ENCODE measurements around the gene LEPR.

Gene LEPR

GRCh38 chr1:65432918-65433317, 12.4 kb downstream of the LEPR start:
- Histone ChIP-seq H3K4me1 (ENCODE audit: control insufficient read depth, insufficient read depth, low read length, poor library complexity, severe bottlenecking) (no peaks in the 10 kb centered on the region), H3K9me3 (ENCODE audit: control insufficient read depth, low read length) (no peaks in the 10 kb centered on the region), H3K27me3 (replicated peaks; ENCODE audit: control insufficient read depth, insufficient read depth, low read length, poor library complexity, severe bottlenecking) (no peaks in the 10 kb centered on the region), H3K4me3 (ENCODE audit: insufficient read depth, low read depth, low read length, poor library complexity, severe bottlenecking) (no peak overlapping the region), H3K27ac (ENCODE audit: insufficient read depth, low read length, poor library complexity, severe bottlenecking) (no peak overlapping the region), H3K36me3 (ENCODE audit: control insufficient read depth, insufficient read depth, low read length) (no peaks in the 10 kb centered on the region)
- DNase-seq: no peak

GRCh38 chr1:65434255-65434654, 13.8 kb downstream of the LEPR start:
- H3K4me1 ChIP-seq (ENCODE audit: control insufficient read depth, insufficient read depth, low read length, poor library complexity, severe bottlenecking): no peaks in the 10 kb centered on the region
- H3K4me3 ChIP-seq (ENCODE audit: insufficient read depth, low read depth, low read length, poor library complexity, severe bottlenecking): no peak overlapping the region
- H3K27ac ChIP-seq (ENCODE audit: insufficient read depth, low read length, poor library complexity, severe bottlenecking): no peak overlapping the region
- H3K27me3 ChIP-seq (replicated peaks; ENCODE audit: control insufficient read depth, insufficient read depth, low read length, poor library complexity, severe bottlenecking): no peaks in the 10 kb centered on the region
- DNase-seq: no peak
- no peaks in the 10 kb centered on the region for H3K36me3 ChIP-seq (ENCODE audit: control insufficient read depth, insufficient read depth, low read length)
- no peaks in the 10 kb centered on the region for H3K9me3 ChIP-seq (ENCODE audit: control insufficient read depth, low read length)

GRCh38 chr1:65434760-65435159, 14.3 kb downstream of the LEPR start:
- Histone ChIP-seq H3K9me3 (ENCODE audit: control insufficient read depth, low read length) (no peaks in the 10 kb centered on the region), H3K27me3 (replicated peaks; ENCODE audit: control insufficient read depth, insufficient read depth, low read length, poor library complexity, severe bottlenecking) (no peaks in the 10 kb centered on the region), H3K36me3 (ENCODE audit: control insufficient read depth, insufficient read depth, low read length) (no peaks in the 10 kb centered on the region), H3K27ac (ENCODE audit: insufficient read depth, low read length, poor library complexity, severe bottlenecking) (no peak overlapping the region), H3K4me1 (ENCODE audit: control insufficient read depth, insufficient read depth, low read length, poor library complexity, severe bottlenecking) (no peaks in the 10 kb centered on the region), H3K4me3 (ENCODE audit: insufficient read depth, low read depth, low read length, poor library complexity, severe bottlenecking) (no peak overlapping the region)
- DNase-seq: no peak

- DNase-seq: no peak
- H3K36me3 ChIP-seq (ENCODE audit: control insufficient read depth, insufficient read depth, low read length): no peaks in the 10 kb centered on the region
- H3K4me1 ChIP-seq (ENCODE audit: control insufficient read depth, insufficient read depth, low read length, poor library complexity, severe bottlenecking): no peaks in the 10 kb centered on the region
- H3K27me3 ChIP-seq (replicated peaks; ENCODE audit: control insufficient read depth, insufficient read depth, low read length, poor library complexity, severe bottlenecking): no peaks in the 10 kb centered on the region
- no peak overlapping the region for H3K4me3 ChIP-seq (ENCODE audit: insufficient read depth, low read depth, low read length, poor library complexity, severe bottlenecking)
- no peaks in the 10 kb centered on the region for H3K9me3 ChIP-seq (ENCODE audit: control insufficient read depth, low read length)
- no peak overlapping the region for H3K27ac ChIP-seq (ENCODE audit: insufficient read depth, low read length, poor library complexity, severe bottlenecking)
Observed at GRCh38 chr1:65435987-65436386, 15.5 kb downstream of the LEPR start.

GRCh38 chr1:65437616-65438015, 17.1 kb downstream of the LEPR start:
- no peak overlapping the region for H3K4me3 ChIP-seq (ENCODE audit: insufficient read depth, low read depth, low read length, poor library complexity, severe bottlenecking)
- H3K27me3 ChIP-seq (replicated peaks; ENCODE audit: control insufficient read depth, insufficient read depth, low read length, poor library complexity, severe bottlenecking): no peaks in the 10 kb centered on the region
- no peaks in the 10 kb centered on the region for H3K9me3 ChIP-seq (ENCODE audit: control insufficient read depth, low read length)
- no peak overlapping the region for H3K27ac ChIP-seq (ENCODE audit: insufficient read depth, low read length, poor library complexity, severe bottlenecking)
- no peak for DNase-seq
- H3K4me1 ChIP-seq (ENCODE audit: control insufficient read depth, insufficient read depth, low read length, poor library complexity, severe bottlenecking): no peaks in the 10 kb centered on the region
- no peaks in the 10 kb centered on the region for H3K36me3 ChIP-seq (ENCODE audit: control insufficient read depth, insufficient read depth, low read length)

- Histone ChIP-seq H3K4me1 (ENCODE audit: control insufficient read depth, insufficient read depth, low read length, poor library complexity, severe bottlenecking) (no peaks in the 10 kb centered on the region), H3K27me3 (replicated peaks; ENCODE audit: control insufficient read depth, insufficient read depth, low read length, poor library complexity, severe bottlenecking) (no peaks in the 10 kb centered on the region), H3K36me3 (ENCODE audit: control insufficient read depth, insufficient read depth, low read length) (no peaks in the 10 kb centered on the region), H3K4me3 (ENCODE audit: insufficient read depth, low read depth, low read length, poor library complexity, severe bottlenecking) (no peak overlapping the region), H3K9me3 (ENCODE audit: control insufficient read depth, low read length) (no peaks in the 10 kb centered on the region), H3K27ac (ENCODE audit: insufficient read depth, low read length, poor library complexity, severe bottlenecking) (no peak overlapping the region)
- DNase-seq: no peak
Observed at GRCh38 chr1:65440322-65440900, 19.9 kb downstream of the LEPR start.

GRCh38 chr1:65440915-65441314, 20.4 kb downstream of the LEPR start:
- H3K36me3 ChIP-seq (ENCODE audit: control insufficient read depth, insufficient read depth, low read length): no peaks in the 10 kb centered on the region
- no peak for DNase-seq
- H3K4me1 ChIP-seq (ENCODE audit: control insufficient read depth, insufficient read depth, low read length, poor library complexity, severe bottlenecking): no peaks in the 10 kb centered on the region
- H3K4me3 ChIP-seq (ENCODE audit: insufficient read depth, low read depth, low read length, poor library complexity, severe bottlenecking): no peak overlapping the region
- H3K9me3 ChIP-seq (ENCODE audit: control insufficient read depth, low read length): no peaks in the 10 kb centered on the region
- no peak overlapping the region for H3K27ac ChIP-seq (ENCODE audit: insufficient read depth, low read length, poor library complexity, severe bottlenecking)
- H3K27me3 ChIP-seq (replicated peaks; ENCODE audit: control insufficient read depth, insufficient read depth, low read length, poor library complexity, severe bottlenecking): no peaks in the 10 kb centered on the region

GRCh38 chr1:65441464-65441863, 21.0 kb downstream of the LEPR start:
- DNase-seq: no peak
- H3K27ac ChIP-seq (ENCODE audit: insufficient read depth, low read length, poor library complexity, severe bottlenecking): no peak overlapping the region
- H3K27me3 ChIP-seq (replicated peaks; ENCODE audit: control insufficient read depth, insufficient read depth, low read length, poor library complexity, severe bottlenecking): no peaks in the 10 kb centered on the region
- no peaks in the 10 kb centered on the region for H3K4me1 ChIP-seq (ENCODE audit: control insufficient read depth, insufficient read depth, low read length, poor library complexity, severe bottlenecking)
- H3K36me3 ChIP-seq (ENCODE audit: control insufficient read depth, insufficient read depth, low read length): no peaks in the 10 kb centered on the region
- H3K9me3 ChIP-seq (ENCODE audit: control insufficient read depth, low read length): no peaks in the 10 kb centered on the region
- H3K4me3 ChIP-seq (ENCODE audit: insufficient read depth, low read depth, low read length, poor library complexity, severe bottlenecking): no peak overlapping the region

- H3K27ac ChIP-seq (ENCODE audit: insufficient read depth, low read length, poor library complexity, severe bottlenecking): no peak overlapping the region
- no peaks in the 10 kb centered on the region for H3K27me3 ChIP-seq (replicated peaks; ENCODE audit: control insufficient read depth, insufficient read depth, low read length, poor library complexity, severe bottlenecking)
- no peaks in the 10 kb centered on the region for H3K9me3 ChIP-seq (ENCODE audit: control insufficient read depth, low read length)
- H3K36me3 ChIP-seq (ENCODE audit: control insufficient read depth, insufficient read depth, low read length): no peaks in the 10 kb centered on the region
- no peak for DNase-seq
- no peaks in the 10 kb centered on the region for H3K4me1 ChIP-seq (ENCODE audit: control insufficient read depth, insufficient read depth, low read length, poor library complexity, severe bottlenecking)
- no peak overlapping the region for H3K4me3 ChIP-seq (ENCODE audit: insufficient read depth, low read depth, low read length, poor library complexity, severe bottlenecking)
Observed at GRCh38 chr1:65442442-65442841, 22.0 kb downstream of the LEPR start.

GRCh38 chr1:65443647-65444046, 23.2 kb downstream of the LEPR start:
- no peaks in the 10 kb centered on the region for H3K9me3 ChIP-seq (ENCODE audit: control insufficient read depth, low read length)
- no peak for DNase-seq
- H3K4me3 ChIP-seq (ENCODE audit: insufficient read depth, low read depth, low read length, poor library complexity, severe bottlenecking): no peak overlapping the region
- H3K27me3 ChIP-seq (replicated peaks; ENCODE audit: control insufficient read depth, insufficient read depth, low read length, poor library complexity, severe bottlenecking): no peaks in the 10 kb centered on the region
- no peak overlapping the region for H3K27ac ChIP-seq (ENCODE audit: insufficient read depth, low read length, poor library complexity, severe bottlenecking)
- no peaks in the 10 kb centered on the region for H3K36me3 ChIP-seq (ENCODE audit: control insufficient read depth, insufficient read depth, low read length)
- no peaks in the 10 kb centered on the region for H3K4me1 ChIP-seq (ENCODE audit: control insufficient read depth, insufficient read depth, low read length, poor library complexity, severe bottlenecking)
